Stimulated activated naive CD8-positive, alpha-beta T cell treated with anti-CD3 and anti-CD28 coated beads, Interleukin-15, Interleukin-2, amounts not matched to agents 100 ng/mL and 50 ng/mL, for 24 hours (primary cell): ENCODE data around the gene ENO1.
"Not testable (repeated sequence)": the region's sequence is repeated elsewhere in the genome, so short reads cannot be mapped to it uniquely, and the experiment has no call there.

Experiments
- H3K27ac Mint-ChIP-seq: one replicate; pipeline ENCODE4 v1.8.0; 2021; ENCODE audit warnings: mild to moderate bottlenecking, mixed read lengths
- H3K27me3 Mint-ChIP-seq: one replicate; pipeline ENCODE4 v1.8.0; 2021; ENCODE audit warnings: mixed read lengths
- H3K36me3 Mint-ChIP-seq: one replicate; pipeline ENCODE4 v1.8.0; 2021; ENCODE audit warnings: low read depth, mixed read lengths
- H3K4me1 Mint-ChIP-seq: one replicate; pipeline ENCODE4 v1.8.0; 2021; ENCODE audit warnings: low read depth, mixed read lengths
- H3K4me3 Mint-ChIP-seq: one replicate; pipeline ENCODE4 v1.8.0; 2021; ENCODE audit warnings: mild to moderate bottlenecking, mixed read lengths
- H3K9me3 Mint-ChIP-seq: one replicate; pipeline ENCODE4 v1.8.0; 2021; ENCODE audit warnings: mixed read lengths

The ENO1 gene

DNA sequence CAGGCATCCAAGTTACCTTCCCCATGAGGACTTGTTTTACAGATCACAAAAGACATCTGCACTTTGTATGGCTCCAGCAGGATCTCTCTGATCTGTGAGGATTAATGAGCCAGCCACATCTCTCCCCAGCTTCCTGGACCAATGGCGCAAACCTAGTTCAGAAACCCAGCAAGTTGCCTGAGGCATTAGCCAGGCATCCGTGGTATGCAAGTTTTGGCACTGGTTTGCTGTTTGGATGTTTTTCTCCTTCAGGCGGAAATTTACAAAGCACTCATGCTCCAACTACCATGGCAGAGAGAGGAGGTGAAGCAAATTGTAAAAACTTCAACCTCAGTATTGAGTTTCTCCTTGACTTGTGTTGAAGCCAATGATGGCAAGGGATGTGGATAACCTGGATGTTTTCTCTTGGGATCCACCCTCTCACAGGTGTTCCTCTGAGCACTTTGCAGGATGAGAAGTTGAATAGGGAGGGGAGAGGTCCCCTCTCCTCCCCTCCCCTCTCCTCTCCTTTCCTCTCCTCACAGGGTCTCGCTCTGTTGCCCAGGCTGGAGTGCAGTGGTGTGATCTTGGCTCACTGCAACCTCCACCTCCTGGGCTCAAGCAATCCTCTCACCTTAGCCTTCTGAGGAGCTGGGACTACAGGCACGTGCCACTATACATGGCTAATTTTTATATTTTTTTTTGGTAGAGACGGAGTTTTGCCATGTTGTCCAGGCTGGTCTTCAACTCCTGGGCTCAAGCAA, 25.6 kb upstream of the ENO1 start:
- no peak overlapping the region for H3K4me3 Mint-ChIP-seq
- H3K9me3 Mint-ChIP-seq, result no peaks in the 10 kb centered on the region
- peaks cover 15% of the 10 kb centered on the region for H3K36me3 Mint-ChIP-seq
- H3K27ac Mint-ChIP-seq, result peak overlapping the region; percentile 40
- H3K4me1 Mint-ChIP-seq, result peaks cover 77% of the 10 kb centered on the region
- no peaks in the 10 kb centered on the region for H3K27me3 Mint-ChIP-seq

DNA sequence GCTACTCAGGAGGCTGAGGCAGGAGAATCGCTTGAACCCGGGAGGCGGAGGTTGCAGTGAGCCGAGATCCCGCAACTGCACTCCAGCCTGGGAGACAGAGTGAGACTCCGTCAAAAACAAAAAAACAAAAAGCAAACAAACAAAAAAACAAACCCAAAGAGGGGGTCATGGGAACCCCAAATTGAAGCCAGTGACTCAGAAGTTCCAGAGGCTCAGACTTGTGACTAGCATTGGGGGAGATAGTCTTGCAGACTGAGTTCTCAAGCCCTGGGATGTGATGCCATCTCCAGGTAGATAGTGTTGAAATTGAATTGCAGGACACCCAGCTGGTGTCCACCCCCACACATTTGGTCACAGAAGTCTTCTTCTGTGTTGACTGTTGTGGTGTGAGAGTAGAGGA, 24.9 kb upstream of the ENO1 start:
- Mint-ChIP-seq H3K4me1 (peaks cover 82% of the 10 kb centered on the region), H3K4me3 (no peak overlapping the region), H3K36me3 (peaks cover 20% of the 10 kb centered on the region), H3K27me3 (no peaks in the 10 kb centered on the region), H3K9me3 (peaks cover 4% of the 10 kb centered on the region), H3K27ac (peak overlapping the region; percentile 76)

- peaks cover 76% of the 10 kb centered on the region for H3K4me1 Mint-ChIP-seq
- peak overlapping the region; percentile 72 for H3K27ac Mint-ChIP-seq
These were observed 24.3 kb upstream of the ENO1 start for GRCh38 chr1:8902765-8903164.

GRCh38 chr1:8900684-8901083, 22.2 kb upstream of the ENO1 start:
- Mint-ChIP-seq H3K4me1 (peaks cover 63% of the 10 kb centered on the region), H3K36me3 (peaks cover 16% of the 10 kb centered on the region), H3K27ac (peak overlapping the region; percentile 97)
- not testable (repeated sequence) for H3K27me3 Mint-ChIP-seq, H3K4me3 Mint-ChIP-seq, H3K9me3 Mint-ChIP-seq

More at GRCh38 chr1:8902765-8903164, 24.3 kb upstream of the ENO1 start:
- H3K9me3 Mint-ChIP-seq, result peaks cover 5% of the 10 kb centered on the region
- H3K4me3 Mint-ChIP-seq, result no peak overlapping the region
- no peaks in the 10 kb centered on the region for H3K27me3 Mint-ChIP-seq
- peaks cover 24% of the 10 kb centered on the region for H3K36me3 Mint-ChIP-seq

GRCh38 chr1:8899046-8899445, 20.6 kb upstream of the ENO1 start:
- Mint-ChIP-seq H3K27ac (peak overlapping the region; percentile 97), H3K36me3 (peaks cover 14% of the 10 kb centered on the region), H3K9me3 (peaks cover 5% of the 10 kb centered on the region), H3K4me3 (no peak overlapping the region), H3K4me1 (peaks cover 57% of the 10 kb centered on the region), H3K27me3 (no peaks in the 10 kb centered on the region)

GRCh38 chr1:8898418-8898817, 19.9 kb upstream of the ENO1 start:
- Mint-ChIP-seq H3K36me3 (peaks cover 14% of the 10 kb centered on the region), H3K4me1 (peaks cover 57% of the 10 kb centered on the region), H3K27ac (peak overlapping the region; percentile 97)
- not testable (repeated sequence) for H3K27me3 Mint-ChIP-seq, H3K4me3 Mint-ChIP-seq, H3K9me3 Mint-ChIP-seq

- not testable (repeated sequence) for H3K4me3 Mint-ChIP-seq, H3K27me3 Mint-ChIP-seq, H3K9me3 Mint-ChIP-seq, H3K27ac Mint-ChIP-seq
- H3K36me3 Mint-ChIP-seq, result peaks cover 14% of the 10 kb centered on the region
- H3K4me1 Mint-ChIP-seq, result peaks cover 48% of the 10 kb centered on the region
These were observed 19.0 kb upstream of the ENO1 start for GRCh38 chr1:8897505-8897904.

GRCh38 chr1:8896775-8897174, 18.3 kb upstream of the ENO1 start:
- H3K27ac Mint-ChIP-seq, H3K9me3 Mint-ChIP-seq, H3K27me3 Mint-ChIP-seq, H3K4me3 Mint-ChIP-seq: not testable (repeated sequence)
- Mint-ChIP-seq H3K4me1 (peaks cover 44% of the 10 kb centered on the region), H3K36me3 (peaks cover 14% of the 10 kb centered on the region)

- Mint-ChIP-seq H3K36me3 (no peaks in the 10 kb centered on the region), H3K9me3 (no peaks in the 10 kb centered on the region), H3K27me3 (no peaks in the 10 kb centered on the region), H3K27ac (no peak overlapping the region), H3K4me1 (peaks cover 12% of the 10 kb centered on the region), H3K4me3 (no peak overlapping the region)
These were observed 13.5 kb upstream of the ENO1 start for GRCh38 chr1:8892026-8892425.

GRCh38 chr1:8891401-8891800, 12.9 kb upstream of the ENO1 start:
- no peak overlapping the region for H3K4me3 Mint-ChIP-seq
- H3K9me3 Mint-ChIP-seq, result no peaks in the 10 kb centered on the region
- H3K27ac Mint-ChIP-seq, result no peak overlapping the region
- H3K36me3 Mint-ChIP-seq, result no peaks in the 10 kb centered on the region
- peaks cover 12% of the 10 kb centered on the region for H3K4me1 Mint-ChIP-seq
- no peaks in the 10 kb centered on the region for H3K27me3 Mint-ChIP-seq

- H3K9me3 Mint-ChIP-seq, result no peaks in the 10 kb centered on the region
- H3K4me3 Mint-ChIP-seq, result no peak overlapping the region
- peaks cover 12% of the 10 kb centered on the region for H3K4me1 Mint-ChIP-seq
- H3K27me3 Mint-ChIP-seq, result no peaks in the 10 kb centered on the region
- H3K36me3 Mint-ChIP-seq, result no peaks in the 10 kb centered on the region
- H3K27ac Mint-ChIP-seq, result no peak overlapping the region
These were observed 11.7 kb upstream of the ENO1 start for GRCh38 chr1:8889925-8890785.

- no peaks in the 10 kb centered on the region for H3K36me3 Mint-ChIP-seq
- H3K27ac Mint-ChIP-seq, result no peak overlapping the region
- H3K27me3 Mint-ChIP-seq, result no peaks in the 10 kb centered on the region
- H3K4me1 Mint-ChIP-seq, result peaks cover 9% of the 10 kb centered on the region
- H3K4me3 Mint-ChIP-seq, result no peak overlapping the region
- no peaks in the 10 kb centered on the region for H3K9me3 Mint-ChIP-seq
These were observed 10.8 kb upstream of the ENO1 start for GRCh38 chr1:8889103-8889846.

- no peak overlapping the region for H3K27ac Mint-ChIP-seq
These were observed 8.1 kb upstream of the ENO1 start for GRCh38 chr1:8886589-8886988.

DNA sequence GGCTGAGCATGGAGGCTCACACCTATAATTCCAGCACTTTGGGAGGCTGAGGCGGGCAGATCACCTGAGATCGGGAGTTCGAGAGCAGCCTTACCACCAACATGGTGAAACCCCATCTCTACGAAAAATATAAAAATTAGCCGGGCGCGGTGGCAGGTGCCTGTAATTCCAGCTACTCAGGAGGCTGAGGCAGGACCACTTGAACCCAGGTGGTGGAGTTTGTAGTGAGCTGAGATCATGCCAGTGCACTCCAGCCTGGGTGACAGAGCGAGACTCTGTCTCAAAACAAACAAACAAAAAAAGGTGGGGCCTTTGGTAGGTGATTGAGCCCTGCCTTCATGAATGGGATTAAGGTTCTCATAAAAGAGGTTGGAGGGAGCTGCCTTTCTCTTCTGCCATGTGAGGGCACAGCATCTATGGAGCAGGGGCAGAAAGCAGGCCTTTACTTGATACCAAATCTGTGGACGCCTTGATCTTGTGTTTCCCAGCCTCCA, 7.6 kb upstream of the ENO1 start:
- not testable (repeated sequence) for H3K4me3 Mint-ChIP-seq, H3K36me3 Mint-ChIP-seq, H3K4me1 Mint-ChIP-seq, H3K27ac Mint-ChIP-seq, H3K27me3 Mint-ChIP-seq, H3K9me3 Mint-ChIP-seq

More at GRCh38 chr1:8886589-8886988, 8.1 kb upstream of the ENO1 start:
- no peaks in the 10 kb centered on the region for H3K36me3 Mint-ChIP-seq
- no peaks in the 10 kb centered on the region for H3K27me3 Mint-ChIP-seq
- no peaks in the 10 kb centered on the region for H3K4me1 Mint-ChIP-seq
- no peak overlapping the region for H3K4me3 Mint-ChIP-seq
- H3K9me3 Mint-ChIP-seq, result no peaks in the 10 kb centered on the region

DNA sequence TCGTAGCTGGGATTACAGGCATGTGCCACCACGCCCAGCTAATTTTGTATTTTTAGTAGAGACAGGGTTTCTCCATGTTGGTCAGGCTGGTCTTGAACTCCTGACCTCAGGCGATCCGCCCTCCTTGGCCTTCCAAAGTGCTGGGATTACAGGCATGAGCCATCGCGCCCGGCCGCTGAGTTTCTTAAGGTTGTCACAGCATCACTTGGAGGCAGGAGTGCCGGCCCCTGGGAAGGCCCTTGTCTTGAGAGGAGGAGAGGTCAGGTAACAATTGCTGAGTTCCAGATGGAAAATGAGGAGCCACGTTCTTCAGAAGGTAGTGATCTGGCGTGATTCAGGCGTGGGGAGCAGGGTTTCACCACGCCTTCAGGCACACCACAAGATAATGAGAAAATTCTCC, 5.6 kb upstream of the ENO1 start:
- H3K4me1 Mint-ChIP-seq, result peaks cover 18% of the 10 kb centered on the region
- H3K27me3 Mint-ChIP-seq, H3K27ac Mint-ChIP-seq, H3K4me3 Mint-ChIP-seq, H3K36me3 Mint-ChIP-seq, H3K9me3 Mint-ChIP-seq: not testable (repeated sequence)
